Left lobe of liver (tissue), 2 donors: ENCODE data around the gene NFATC2. TPM values are rescaled to one million over a fixed set of nuclear protein-coding genes. Genes with fewer than 3 reads are reported as not detected.

Experiments used
- ATAC-seq: fragments of 200-7000 bp; cut with Tn5 transposase; one replicate; pipeline ENCODE4 v1.9.1; 2020; ENCODE audit warnings: mild to moderate bottlenecking, moderate library complexity
- DNase-seq: peaks from one replicate; pipeline ENCODE4 v3.0.0-alpha.2; 2020; ENCODE audit warnings: low spot score
- total RNA-seq: library from RNA; stranded (reverse); gene quantifications from one replicate; pipeline ENCODE4 v1.2.1, GENCODE V29; 2021
- donor health status: DM: no; HTN: no; CAD: no; lungs with moderate emphysema.
- donor health status: DM: no; HTN: yes; CAD: no.

NFATC2 gene
- total RNA-seq, 1 donor from 2014 or later, result 4.6 TPM

DNA sequence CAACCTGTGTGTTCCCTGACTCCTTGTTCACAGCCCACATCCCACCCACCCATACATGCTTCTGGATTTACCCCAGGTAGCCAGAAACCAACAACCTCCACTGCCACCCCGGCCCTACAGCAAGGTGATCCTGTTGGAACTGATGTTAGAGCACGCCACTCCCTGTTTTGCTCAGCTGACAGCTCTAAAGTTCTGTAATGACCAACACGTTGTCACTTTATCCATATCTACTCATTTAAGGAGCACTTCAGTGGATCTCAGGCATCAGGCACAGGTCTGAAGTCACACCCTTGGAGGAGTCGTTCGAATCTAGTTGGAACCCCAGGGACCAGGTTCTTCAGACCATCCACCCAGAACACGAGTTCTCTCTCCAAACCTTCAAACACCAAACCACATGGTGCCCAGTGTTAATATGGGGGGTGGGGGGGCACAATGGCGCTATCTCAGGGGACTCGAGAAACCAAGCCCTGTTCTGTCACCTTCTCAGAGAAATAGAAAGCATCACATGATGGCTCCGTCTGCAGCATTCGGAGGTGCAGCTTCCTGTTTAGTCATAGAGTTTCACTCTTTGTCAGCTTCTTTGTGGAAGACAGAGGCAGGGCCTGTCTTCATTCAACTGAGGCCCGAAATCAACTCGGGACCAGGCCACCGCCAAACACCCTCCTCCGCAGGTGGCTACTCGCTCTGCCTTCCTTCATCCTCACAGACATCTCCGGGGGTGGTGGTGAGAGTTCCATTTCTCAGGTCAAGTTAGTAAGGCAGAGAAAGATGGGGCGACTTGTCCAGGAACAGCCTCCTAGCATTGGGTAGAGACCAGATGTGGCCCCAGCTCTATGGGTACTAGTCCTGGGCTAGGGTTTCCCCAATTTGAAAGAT, 142.2 kb downstream of the NFATC2 start:
- ATAC-seq (no peak), DNase-seq (no peak)

DNA sequence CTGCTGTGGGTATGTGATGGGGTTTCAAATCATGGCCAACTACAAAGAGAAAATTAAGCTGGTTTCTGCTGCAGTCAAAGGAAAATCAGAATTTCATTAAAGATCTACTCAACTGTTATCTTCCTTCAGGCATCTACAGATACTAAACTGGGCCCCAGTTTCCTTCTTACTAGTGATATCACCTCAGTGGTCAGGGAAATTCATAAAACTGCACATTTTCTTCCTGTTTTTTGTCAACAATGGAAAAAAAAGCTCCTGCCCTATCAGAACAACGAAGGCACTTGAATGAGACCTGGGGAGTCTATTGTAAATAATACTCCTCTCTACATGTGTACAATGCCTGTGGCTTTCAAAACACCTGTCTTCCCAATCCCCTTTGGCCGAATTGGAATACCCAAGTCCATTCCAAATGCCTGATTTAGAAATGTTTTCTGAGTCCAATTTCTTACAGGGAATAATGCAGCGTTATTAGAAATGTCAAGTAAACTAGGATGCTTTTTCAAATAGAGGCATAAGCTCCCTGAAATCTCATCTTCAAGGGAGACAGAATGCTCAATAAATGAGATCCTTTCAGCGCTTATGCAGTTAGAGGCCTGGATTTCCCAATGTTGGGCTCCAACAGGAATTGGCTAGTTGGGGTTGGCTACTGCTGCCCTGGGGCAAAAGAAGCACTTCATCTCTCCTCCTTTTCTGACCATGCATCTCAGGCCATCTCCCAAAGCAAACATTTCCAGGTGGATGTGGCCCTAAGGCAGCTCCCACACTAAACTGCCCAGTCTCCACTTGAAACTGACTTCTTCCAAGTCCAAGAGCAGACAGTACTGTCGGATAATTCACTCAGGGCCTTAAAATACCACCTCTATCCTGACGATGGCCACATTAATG, 143.3 kb downstream of the NFATC2 start:
- ATAC-seq (peak; percentile 72), DNase-seq (no peak)

DNA sequence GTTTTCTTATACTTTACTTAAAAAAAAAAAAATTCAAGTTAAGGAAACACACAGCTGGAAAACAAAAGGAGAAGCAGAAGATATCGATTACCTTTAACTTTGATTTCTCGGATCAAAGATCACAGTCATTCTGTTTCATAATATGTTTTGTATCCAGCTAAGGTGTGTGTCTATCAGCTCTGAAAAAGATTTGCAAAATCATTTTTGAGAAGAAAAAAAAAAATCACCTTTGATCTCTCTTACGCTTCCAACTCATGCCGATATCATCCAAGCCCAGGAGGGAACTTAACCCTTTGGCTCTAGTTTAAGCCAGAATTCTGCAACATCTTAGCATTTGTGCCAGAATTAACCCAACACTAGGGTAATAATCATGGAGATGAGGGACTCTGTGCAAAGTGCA, 144.0 kb downstream of the NFATC2 start:
- DNase-seq, result no peak
- ATAC-seq, result peak; percentile 43

DNA sequence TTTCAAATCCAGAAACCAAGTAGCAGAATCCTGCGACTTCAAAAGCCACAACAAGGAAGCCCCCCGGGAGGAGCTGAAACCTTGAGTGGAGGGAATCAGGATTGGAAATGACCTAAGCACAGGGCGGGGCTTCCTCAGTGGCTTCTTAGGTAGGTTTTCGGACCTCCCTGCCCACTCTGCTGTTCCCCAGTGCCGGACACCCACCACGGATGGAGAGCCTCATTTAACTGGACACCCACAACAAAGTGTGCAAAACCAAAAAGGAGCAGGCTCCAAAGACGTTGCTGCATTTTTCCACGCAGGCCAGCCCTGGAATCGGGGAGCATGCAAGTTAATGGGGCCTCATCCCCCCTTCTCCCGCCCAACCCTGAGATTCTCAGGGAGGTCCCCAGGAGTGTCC, 144.4 kb downstream of the NFATC2 start:
- DNase-seq (no peak), ATAC-seq (no peak)

DNA sequence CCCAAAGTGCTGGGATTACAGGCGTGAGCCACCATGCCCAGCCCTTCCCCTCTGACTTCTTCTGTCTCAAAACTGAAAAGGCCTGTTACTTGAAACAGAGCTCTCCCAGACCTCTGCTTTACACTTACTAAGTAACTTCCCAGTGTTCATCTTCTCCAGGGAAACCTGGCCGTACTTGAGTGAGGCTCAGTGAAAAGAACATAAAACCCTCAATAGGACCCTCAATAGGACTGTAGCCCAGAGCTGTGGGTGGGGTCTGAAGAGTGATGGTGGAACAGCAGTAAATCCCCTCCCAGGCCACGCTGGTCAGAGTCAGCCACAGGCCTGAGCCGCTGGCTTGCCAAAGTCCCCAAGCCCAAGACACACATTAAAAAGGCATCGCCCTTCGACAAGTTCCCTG, 145.4 kb downstream of the NFATC2 start:
- ATAC-seq (no peak), DNase-seq (no peak)

DNA sequence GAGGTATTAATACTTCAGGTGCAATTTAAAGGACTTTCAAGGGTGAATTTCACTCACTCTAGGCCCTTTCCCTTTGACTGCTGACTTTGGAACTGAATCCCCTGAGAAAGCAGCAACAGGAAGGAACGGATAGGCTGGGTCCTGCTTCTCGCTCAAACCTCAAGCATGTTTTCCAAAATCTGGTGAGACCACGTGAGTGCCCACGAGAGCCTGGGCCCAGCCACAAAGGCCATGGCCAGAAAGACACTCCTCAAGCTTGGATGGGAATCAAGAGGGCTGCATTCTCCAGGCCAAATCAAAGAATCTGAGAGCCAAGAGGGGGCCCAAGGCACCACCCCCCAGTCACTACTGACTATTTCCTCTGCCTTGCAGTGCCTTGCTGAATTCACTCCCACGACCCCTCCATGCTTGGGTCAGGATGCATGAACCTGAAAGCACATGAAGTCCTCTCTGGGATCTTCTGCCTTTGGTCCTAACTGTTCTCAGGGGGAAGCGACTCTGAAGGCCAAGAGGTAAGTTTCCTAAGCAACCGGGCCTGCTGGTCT, 146.1 kb downstream of the NFATC2 start:
- ATAC-seq (no peak), DNase-seq (no peak)

DNA sequence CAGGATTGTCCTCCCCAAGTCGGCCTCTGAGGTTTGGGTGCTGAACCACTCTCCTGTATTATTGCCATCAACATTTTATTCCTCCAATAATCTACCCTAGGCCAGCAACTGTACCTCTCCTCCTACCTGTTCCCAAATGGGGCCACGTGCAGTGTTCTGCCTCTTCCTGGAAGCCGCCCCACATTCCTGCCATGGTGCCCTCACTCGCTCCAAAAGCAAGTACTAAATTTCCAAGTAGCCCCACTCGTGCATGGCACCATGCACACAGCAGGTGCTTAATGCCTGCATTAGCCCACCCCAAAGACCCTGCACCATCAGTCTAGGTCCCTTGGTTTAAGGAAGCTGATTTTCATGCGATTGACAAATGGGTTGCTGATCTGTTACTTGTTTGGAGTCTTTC, 147.8 kb downstream of the NFATC2 start:
- ATAC-seq (no peak), DNase-seq (no peak)

DNA sequence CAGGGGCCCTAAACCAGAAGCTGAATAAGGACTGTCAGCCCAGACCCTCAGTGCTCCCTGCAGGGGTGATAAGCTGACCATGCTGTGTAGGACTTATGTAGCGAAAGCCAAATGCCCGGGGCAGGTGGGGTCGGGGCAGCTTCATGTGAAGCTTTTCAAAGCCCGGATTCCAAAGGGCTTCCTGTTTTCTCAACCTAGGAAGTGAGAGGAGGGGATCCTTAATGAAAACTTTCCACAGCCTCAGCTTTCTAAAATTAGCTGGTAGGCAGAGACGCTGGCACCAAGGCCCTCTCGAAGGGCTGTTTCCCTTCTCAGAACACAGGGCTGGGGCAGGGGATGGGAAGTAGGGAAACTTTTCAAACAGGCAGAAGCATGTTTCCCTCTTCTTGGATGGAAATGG, 148.9 kb downstream of the NFATC2 start:
- no peak for DNase-seq
- ATAC-seq, result no peak

DNA sequence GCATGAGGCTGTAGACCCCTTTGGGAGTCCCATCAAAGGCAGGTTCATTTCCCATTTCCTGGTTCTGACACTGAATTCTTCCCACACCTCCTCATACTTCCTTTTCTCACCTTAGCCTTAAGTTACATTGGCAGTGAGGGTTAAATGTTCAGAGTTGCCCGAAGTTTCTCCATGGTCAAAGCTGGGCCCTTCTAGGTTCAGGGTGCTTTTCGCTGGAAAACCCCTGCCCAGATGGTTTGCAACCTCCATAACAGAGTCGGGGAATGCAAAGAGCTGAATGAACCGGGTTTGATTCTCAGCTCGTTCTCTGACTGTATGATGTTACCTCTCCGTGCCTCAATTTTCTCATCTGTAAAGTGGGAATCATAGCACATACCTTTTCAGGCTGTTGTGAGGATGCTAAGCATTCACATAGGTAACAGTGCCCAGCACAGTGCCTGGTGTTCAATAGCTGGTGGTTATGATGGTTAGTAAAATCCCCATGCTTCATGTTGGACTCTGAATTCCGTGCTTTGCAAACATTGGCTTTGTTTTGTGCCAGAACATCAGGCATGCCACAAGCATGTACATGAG, 149.8 kb downstream of the NFATC2 start:
- no peak for ATAC-seq
- no peak for DNase-seq

DNA sequence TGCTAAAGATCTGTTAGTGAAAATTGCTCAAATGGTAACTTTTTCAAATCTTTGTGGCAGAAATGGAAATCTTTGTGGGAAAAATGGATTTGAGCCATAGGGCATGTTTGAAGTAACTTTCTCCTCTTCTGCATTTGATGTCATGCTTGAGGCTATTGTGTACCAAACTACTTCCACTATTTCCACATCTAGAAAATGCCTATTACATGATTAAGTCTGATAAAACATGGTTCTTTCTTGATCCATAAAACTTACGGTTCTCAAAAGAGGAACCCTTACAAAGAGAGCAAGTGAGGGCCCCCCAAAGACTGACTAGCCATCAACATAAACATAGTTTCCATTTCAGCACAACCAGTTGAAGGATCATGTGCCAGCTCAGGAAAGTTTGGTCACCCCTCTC, 150.6 kb downstream of the NFATC2 start:
- DNase-seq (no peak), ATAC-seq (no peak)

DNA sequence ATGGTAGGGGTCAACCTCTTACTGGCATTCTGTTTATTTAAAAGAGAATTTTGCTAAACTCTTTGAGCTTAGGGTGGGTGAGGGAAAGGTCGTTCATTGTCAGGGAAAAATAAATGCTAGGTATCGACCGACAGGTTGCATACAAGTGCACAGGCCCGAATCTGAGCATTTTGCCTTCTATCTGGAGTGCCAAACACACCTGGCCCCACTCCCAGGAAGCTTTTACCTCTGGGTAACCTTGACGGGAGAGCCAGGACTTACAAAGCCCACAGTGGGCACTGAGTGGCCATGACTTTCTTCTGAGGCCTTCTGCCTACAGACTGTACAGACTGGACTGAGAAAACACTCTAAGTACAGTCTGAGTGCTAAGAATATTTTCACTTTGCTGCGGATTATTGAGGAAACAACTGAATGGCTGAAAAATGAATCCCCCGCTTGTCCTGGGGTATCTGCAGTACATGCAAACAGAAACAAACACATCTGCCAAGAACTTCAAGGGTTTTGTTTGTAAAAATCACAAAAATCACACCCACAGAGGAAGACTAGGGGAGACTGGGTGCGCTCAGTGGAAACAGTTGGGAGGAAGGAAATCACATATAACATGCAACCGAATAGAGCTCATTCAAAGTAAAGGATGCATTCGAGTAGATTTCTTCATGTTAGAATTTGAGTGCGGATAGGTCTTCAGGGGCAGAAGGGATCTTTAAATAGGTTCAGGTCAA, 152.8 kb downstream of the NFATC2 start:
- DNase-seq (peak; percentile 84), ATAC-seq (peak; percentile 90)

DNA sequence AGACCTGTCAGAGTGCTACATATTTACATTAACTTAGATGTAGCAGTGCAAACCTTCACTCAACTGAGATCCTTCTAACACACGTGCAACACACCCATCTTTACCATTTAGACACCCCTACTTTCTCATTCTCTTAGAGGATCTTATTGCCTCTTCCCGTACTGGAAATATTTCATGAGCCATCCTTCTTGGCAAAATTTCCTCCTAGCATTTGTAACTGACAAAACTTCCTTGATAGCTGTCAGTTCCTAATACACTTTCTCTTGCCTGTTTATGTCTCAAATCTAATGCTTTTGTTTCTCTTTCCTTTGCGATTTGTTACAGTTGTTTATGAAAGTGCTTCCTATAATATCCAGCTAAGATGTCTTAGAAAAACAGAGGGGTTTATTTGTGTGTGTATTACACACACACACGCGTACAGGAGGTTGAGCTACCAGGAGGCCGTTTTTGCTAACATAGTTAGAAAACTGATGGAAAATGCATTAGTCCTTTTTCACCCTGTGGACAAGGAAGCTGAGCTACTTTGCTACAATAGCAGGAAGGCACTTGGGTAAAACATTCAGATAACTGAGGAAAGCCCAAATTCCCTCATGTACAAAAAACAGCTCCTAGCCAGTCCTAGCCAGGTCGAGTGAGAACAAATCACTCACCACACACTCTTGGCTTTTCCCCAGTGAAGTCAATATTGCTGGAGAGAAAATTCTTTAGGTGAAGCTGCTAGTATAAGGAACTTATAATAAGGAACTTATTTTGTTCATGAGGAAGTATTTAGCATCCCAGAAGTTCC, 153.6 kb downstream of the NFATC2 start:
- no peak for DNase-seq
- ATAC-seq, result peak; percentile 68

DNA sequence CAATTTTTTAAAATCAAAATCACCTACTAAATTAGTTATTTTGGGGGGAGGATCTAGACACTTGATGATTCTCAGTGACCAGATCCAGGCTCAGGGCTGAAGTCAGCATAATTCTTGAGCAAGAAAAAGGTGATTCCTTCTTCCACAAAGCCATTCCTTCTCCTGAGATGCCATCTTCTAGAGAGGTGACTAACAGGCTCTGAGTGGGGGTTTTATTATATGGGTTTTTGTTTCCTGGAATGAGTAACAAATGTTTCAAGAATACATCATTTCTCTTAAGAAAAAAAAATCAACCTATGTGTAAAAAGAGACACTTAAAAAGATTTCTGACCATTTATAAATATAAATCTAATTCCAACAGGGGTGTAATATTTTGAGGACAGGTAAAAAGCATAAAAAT, 154.3 kb downstream of the NFATC2 start:
- DNase-seq (no peak), ATAC-seq (no peak)

DNA sequence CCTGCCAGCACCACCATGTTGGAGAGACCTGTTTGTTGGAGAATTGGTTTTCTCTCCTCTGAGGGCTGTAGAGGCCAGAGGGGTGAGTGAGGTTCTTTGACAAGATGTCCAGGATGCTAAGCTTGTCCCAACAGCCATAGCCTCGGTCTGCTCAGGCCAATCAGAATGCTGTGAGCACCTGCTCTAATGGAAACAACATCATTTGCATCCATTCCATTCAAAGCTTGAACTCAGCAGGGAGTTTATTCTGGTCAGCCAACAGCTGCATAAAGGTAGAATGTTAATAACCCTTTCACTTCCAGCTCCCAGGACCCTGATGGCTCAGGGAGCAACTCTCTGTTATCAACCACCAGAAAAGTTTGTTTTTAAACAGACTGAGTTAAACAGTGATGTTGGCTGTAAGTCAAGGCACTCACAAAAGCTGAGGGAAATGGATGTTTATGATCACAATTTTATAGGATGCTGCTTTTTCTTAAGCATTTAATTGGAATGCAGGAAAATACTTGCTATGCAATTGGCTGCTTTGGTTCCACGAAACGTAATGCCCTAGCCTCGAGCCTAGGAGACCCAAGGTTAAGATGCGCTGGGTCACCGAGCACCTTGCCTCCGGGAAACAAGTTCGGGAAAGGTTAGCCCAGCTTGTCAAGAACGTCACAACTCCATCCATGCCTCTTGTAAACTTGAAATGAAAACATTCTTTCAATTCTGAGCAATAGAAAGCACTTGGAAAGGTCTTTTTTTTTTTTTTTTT, 155.2 kb downstream of the NFATC2 start:
- no peak for ATAC-seq

DNA sequence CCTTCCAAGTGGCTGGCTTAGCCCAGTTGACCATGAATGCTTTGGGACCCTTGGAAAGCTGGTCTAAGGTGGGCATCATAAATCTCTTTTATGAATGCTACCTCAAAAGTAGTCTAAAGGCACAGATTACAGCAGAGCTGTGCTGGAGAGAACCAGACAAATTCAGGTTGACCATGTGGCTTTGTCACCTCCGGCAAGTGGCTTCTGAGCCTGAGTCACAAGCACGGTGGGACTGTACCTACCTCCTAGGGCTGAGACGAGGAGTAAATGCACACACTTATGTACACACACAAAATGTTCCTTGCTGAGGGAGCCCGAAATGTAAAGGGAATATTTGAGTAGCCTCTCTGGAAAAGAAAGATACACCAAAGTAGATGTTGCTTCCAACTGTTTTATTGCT, 155.9 kb downstream of the NFATC2 start:
- ATAC-seq (no peak), DNase-seq (no peak)

More for the DNA sequence above, 155.2 kb downstream of the NFATC2 start:
- no peak for DNase-seq

DNA sequence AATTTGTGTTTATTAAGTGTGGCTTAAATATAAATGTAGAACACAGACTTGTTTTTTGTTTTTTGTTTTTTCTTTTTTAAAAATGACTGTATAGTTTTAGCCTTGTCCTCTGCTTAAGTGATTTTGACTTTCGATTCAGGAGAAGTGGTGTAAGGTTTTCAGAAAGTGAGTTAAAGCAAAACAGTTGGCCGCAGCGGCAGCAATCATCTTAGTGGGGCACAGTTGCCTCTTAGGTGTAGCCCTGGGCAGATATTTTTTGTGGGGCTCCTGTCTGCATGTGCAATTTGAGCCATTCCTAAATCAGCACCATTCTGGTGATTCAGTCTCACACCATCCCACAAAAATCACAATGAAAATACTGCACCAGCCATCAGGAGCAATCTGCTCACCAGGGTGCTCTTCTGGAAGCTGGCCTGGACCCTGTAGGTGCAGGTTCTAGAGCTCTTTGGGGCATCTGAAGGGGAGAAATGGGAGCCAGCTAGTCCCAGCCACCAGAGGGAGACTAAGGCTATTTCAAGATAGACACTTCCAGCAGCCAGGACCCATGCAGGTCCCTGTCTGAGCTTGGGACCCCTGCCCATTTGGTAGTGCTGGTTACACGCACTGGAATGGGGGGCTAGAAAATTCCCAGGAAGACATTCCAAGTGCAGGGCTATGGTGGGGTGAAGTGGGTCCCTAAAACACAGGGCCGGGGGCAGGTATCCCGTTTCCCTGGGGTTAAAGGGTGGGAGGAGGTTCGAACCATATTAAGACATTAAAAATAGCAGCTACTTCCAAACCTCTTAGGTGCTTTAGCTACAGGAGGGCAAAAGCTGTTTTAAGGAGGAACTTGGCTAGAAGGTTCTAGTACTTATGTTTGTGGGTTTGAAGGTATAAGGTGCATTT, 156.6 kb downstream of the NFATC2 start:
- no peak for DNase-seq

DNA sequence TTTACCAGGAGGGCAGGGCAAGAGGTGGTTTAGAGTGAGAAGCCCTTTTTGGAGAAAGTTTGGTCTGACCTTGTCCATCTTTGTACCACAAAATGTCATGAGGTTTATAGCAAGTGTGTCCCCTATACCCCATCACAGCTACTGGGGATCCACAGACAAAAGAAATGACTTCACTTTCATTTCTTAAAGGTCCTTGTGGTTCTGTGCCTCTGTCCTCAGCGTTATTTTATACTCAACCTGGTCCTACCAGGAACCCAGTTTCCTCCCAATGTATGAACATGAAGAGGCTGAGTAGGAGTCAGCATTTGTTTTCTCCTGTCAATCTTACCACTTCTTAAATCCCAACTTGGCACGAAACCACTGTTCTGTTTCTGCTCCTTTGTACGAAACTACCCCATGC, 157.6 kb downstream of the NFATC2 start:
- DNase-seq (no peak), ATAC-seq (no peak)

More for the DNA sequence above, 156.6 kb downstream of the NFATC2 start:
- peak; percentile 54 for ATAC-seq

DNA sequence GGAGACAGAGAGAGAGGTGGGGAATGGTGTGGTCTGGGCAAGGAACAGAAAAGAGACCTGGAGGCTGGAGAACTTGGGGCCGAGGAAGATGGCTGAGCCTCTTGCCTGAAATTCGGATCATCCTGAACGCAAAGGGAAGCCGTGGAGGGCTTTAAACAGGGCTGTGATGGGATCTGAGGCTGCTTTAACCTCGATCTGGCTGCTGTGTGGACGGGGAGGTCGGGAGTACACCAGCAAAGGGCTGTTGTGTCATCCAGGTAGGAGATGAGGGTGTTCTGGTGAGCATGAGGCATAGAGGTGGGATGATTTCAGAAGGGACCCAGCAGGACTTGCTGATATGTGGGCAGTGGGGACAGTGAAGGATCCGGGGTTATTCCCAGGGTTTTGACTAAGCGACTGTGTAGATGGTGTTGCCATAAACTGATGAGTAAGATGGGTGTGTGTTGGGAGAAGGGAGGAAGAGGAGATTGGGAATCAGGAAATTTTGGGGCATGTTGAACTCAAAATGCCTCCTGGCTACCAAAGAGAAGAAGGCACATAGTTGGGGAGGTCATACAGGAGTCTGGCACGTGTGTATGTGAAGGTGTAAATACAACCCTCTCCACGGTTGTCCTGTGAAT, 158.5 kb downstream of the NFATC2 start:
- DNase-seq, result no peak
- no peak for ATAC-seq
